Omental fat pad (tissue), 4 donors: ENCODE measurements around the gene GLI3. TPM values are rescaled to one million over a fixed set of nuclear protein-coding genes. Genes with fewer than 3 reads are reported as not detected.

Experiments
- ATAC-seq: fragments of 150-250 bp; one replicate; pipeline ENCODE4 v1.9.1; 2016; ENCODE audit warnings: mild to moderate bottlenecking, moderate library complexity; ENCODE audit not compliant: low FRiP score
- DNase-seq: peaks from one replicate; pipeline ENCODE4 v3.0.0-alpha.2; 2019; ENCODE audit warnings: low spot score
- CTCF ChIP-seq, 3 donors: fragments of 450-650 bp; IDR thresholded peaks; one replicate each; pipeline ENCODE4 v1.5.1; 2016 to 2017; ENCODE audit warnings: antibody characterized with exemption in 3 of 3, mild to moderate bottlenecking in 3 of 3, moderate library complexity in 2 of 3
- total RNA-seq, 4 donors: library from RNA; depleted of rRNA; stranded (reverse); fragments of >200 nt; gene quantifications; one replicate each; pipeline ENCODE4 v1.1.0, GENCODE V29; 2016

The GLI3 gene
- total RNA-seq, 4 donors from 2014 or later: 10.0 to 19.2 (median 14.6) TPM

GRCh38 chr7:42120191-42120590, 116.8 kb downstream of the GLI3 start:
- no peak for DNase-seq
- no peak for TF ChIP-seq CTCF (IDR thresholded peaks at IDR 0.05)

GRCh38 chr7:42117201-42117600, 119.8 kb downstream of the GLI3 start:
- no peak for ATAC-seq
- DNase-seq: no peak
- no peak for TF ChIP-seq CTCF (IDR thresholded peaks at IDR 0.05)

More at GRCh38 chr7:42120191-42120590, 116.8 kb downstream of the GLI3 start:
- ATAC-seq: no peak

- DNase-seq: no peak
- TF ChIP-seq CTCF (IDR thresholded peaks at IDR 0.05): no peak
- ATAC-seq: no peak
Observed at GRCh38 chr7:42115795-42116194, 121.2 kb downstream of the GLI3 start.

GRCh38 chr7:42110333-42110732, 126.7 kb downstream of the GLI3 start:
- ATAC-seq: no peak
- DNase-seq: no peak

GRCh38 chr7:42108803-42109528, 128.0 kb downstream of the GLI3 start:
- TF ChIP-seq CTCF (IDR thresholded peaks at IDR 0.05): no peak
- ATAC-seq: no peak
- no peak for DNase-seq

More at GRCh38 chr7:42110333-42110732, 126.7 kb downstream of the GLI3 start:
- no peak for TF ChIP-seq CTCF (IDR thresholded peaks at IDR 0.05)

GRCh38 chr7:42107484-42108240, 129.3 kb downstream of the GLI3 start:
- no peak for TF ChIP-seq CTCF (IDR thresholded peaks at IDR 0.05)
- no peak for DNase-seq
- ATAC-seq: no peak
